GM13977 (cell line): ENCODE measurements around the gene TPD52L2.

Source experiments
- DNase-seq: peaks from one replicate; pipeline ENCODE4 v3.0.0; 2012; ENCODE audit warnings: low spot score
- CTCF ChIP-seq: IDR thresholded peaks from 2 replicates; pipeline ENCODE4 v1.5.1; 2012; ENCODE audit warnings: mild to moderate bottlenecking, control low read depth; ENCODE audit not compliant: insufficient read depth; ENCODE audit errors: extremely low read depth, missing control alignments
- in situ Hi-C: fragments of 300-500 bp; cut with MboI; formaldehyde crosslinking; loops from one replicate; pipeline ENCODE4 v1.12.0; 2022; ENCODE audit warnings: low sequenced_read_pairs, low pct_unique_long_range_greater_than_20kb, mixed read lengths, inconsistent platforms; ENCODE audit not compliant: unreplicated experiment

Gene TPD52L2

GRCh38 chr20:63886054-63886419 lies 21.0 kb downstream of the TPD52L2 start:
- in situ Hi-C loops, result no loop called here
- no peak for DNase-seq
- no peak for TF ChIP-seq CTCF

- in situ Hi-C loops, result no loop called here
- TF ChIP-seq CTCF, result no peak
- DNase-seq, result no peak
These were observed 21.9 kb downstream of the TPD52L2 start for GRCh38 chr20:63886921-63887320.

- in situ Hi-C loops, result no loop called here
- TF ChIP-seq CTCF, result no peak
- no peak for DNase-seq
These were observed 24.5 kb downstream of the TPD52L2 start for GRCh38 chr20:63889241-63890200.

GRCh38 chr20:63890201-63890576 lies 25.1 kb downstream of the TPD52L2 start:
- no peak for TF ChIP-seq CTCF
- in situ Hi-C loops, result no loop called here
- DNase-seq, result no peak

- no peak for TF ChIP-seq CTCF
- in situ Hi-C loops, result no loop called here
- DNase-seq, result no peak
These were observed 25.5 kb downstream of the TPD52L2 start for GRCh38 chr20:63890616-63891015.

- in situ Hi-C loops, result no loop called here
- no peak for DNase-seq
- TF ChIP-seq CTCF, result no peak
These were observed 26.3 kb downstream of the TPD52L2 start for GRCh38 chr20:63891061-63892002.
